WTC11 (cell line): ENCODE measurements around the gene RFC1. TPM values are rescaled to one million over a fixed set of nuclear protein-coding genes. Genes with fewer than 3 reads are reported as not detected.

Source experiments
- ATAC-seq: fragments of 200-7000 bp; cut with Tn5 transposase; 2 replicates; pipeline ENCODE4 v1.10.0; 2021; ENCODE audit warnings: mild to moderate bottlenecking, moderate library complexity
- CTCF ChIA-PET: fragments of 300-600 bp; sonication (Branson Sonifier 250); formaldehyde crosslinking; loops from one replicate; lab custom pipeline; 2021; ENCODE audit warnings: antibody characterized with exemption; lab: Charles Lee
- POLR2A ChIA-PET: fragments of 350-600 bp; sonication (Branson Sonifier 250); formaldehyde crosslinking; loops from one replicate; lab custom pipeline; 2021; ENCODE audit warnings: antibody characterized with exemption; lab: Charles Lee
- DNase-seq: peaks from one replicate; pipeline ENCODE4 v3.0.0; 2021; ENCODE audit warnings: low spot score
- H3K27ac Mint-ChIP-seq: 2 replicates; pipeline ENCODE4 v1.8.0; 2021; ENCODE audit warnings: mixed read lengths
- H3K27me3 Mint-ChIP-seq: 2 replicates; pipeline ENCODE4 v1.8.0; 2021; ENCODE audit warnings: low read depth, mild to moderate bottlenecking, moderate library complexity, mixed read lengths
- H3K36me3 Mint-ChIP-seq: 2 replicates; pipeline ENCODE4 v1.8.0; 2021; ENCODE audit warnings: mixed read lengths
- H3K4me1 Mint-ChIP-seq: 2 replicates; pipeline ENCODE4 v1.8.0; 2022; ENCODE audit warnings: mixed read lengths
- H3K4me3 Mint-ChIP-seq: 2 replicates; pipeline ENCODE4 v1.8.0; 2021; ENCODE audit warnings: mild to moderate bottlenecking, moderate library complexity, mixed read lengths
- H3K9me3 Mint-ChIP-seq: 2 replicates; pipeline ENCODE4 v1.8.0; 2021; ENCODE audit warnings: mixed read lengths
- GABPB1 ChIP-seq: sonication (generic); formaldehyde crosslinking; IDR thresholded peaks from 2 replicates; pipeline ENCODE4 v1.8.1; 2023; ENCODE audit warnings: mild to moderate bottlenecking, missing genetic modification reagents
- RORB ChIP-seq: fragments of 250-450 bp; sonication (Bioruptor Pico); IDR thresholded peaks from 2 replicates; pipeline ENCODE4 v1.9.0; 2021; ENCODE audit warnings: mild to moderate bottlenecking
- ZBTB21 ChIP-seq: sonication (generic); formaldehyde crosslinking; IDR thresholded peaks from 2 replicates; pipeline ENCODE4 v1.8.1; 2023; ENCODE audit warnings: mild to moderate bottlenecking, missing genetic modification reagents, borderline replicate concordance
- ZNF396 ChIP-seq: fragments of 250-450 bp; sonication (Bioruptor Pico); IDR thresholded peaks from 2 replicates; pipeline ENCODE4 v1.8.0; 2021; ENCODE audit warnings: mild to moderate bottlenecking, moderate library complexity, borderline replicate concordance
- ZNF416 ChIP-seq: fragments of 250-450 bp; sonication (Bioruptor Pico); IDR thresholded peaks from 2 replicates; pipeline ENCODE4 v1.9.0; 2021; ENCODE audit warnings: mild to moderate bottlenecking, inconsistent platforms
- total RNA-seq: library from RNA; stranded (reverse); gene quantifications from 3 replicates; pipeline ENCODE4 v1.2.3, GENCODE V29; 2021
- TF ChIP-seq, protein P1 (sequence below): sonication (generic); formaldehyde crosslinking; IDR thresholded peaks from 2 replicates; pipeline ENCODE4 v1.8.1; 2023; ENCODE audit warnings: mild to moderate bottlenecking, missing genetic modification reagents
- TF ChIP-seq, protein P2 (sequence below): fragments of 250-450 bp; sonication (Bioruptor Pico); IDR thresholded peaks from 2 replicates; pipeline ENCODE4 v1.9.0; 2021; ENCODE audit warnings: mild to moderate bottlenecking, borderline replicate concordance
- TF ChIP-seq, protein P3 (sequence below): sonication (generic); formaldehyde crosslinking; IDR thresholded peaks from 2 replicates; pipeline ENCODE4 v1.8.0; 2022; ENCODE audit warnings: mild to moderate bottlenecking, missing genetic modification reagents
- TF ChIP-seq, protein P4 (sequence below): fragments of 250-450 bp; sonication (Bioruptor Pico); IDR thresholded peaks from 2 replicates; pipeline ENCODE4 v1.9.0; 2021; ENCODE audit warnings: mild to moderate bottlenecking
- TF ChIP-seq, protein P5 (sequence below): sonication (generic); formaldehyde crosslinking; IDR thresholded peaks from 2 replicates; pipeline ENCODE4 v1.8.0; 2022; ENCODE audit warnings: mild to moderate bottlenecking, missing genetic modification reagents
- TF ChIP-seq, protein P6 (sequence below): sonication (generic); formaldehyde crosslinking; IDR thresholded peaks from 2 replicates; pipeline ENCODE4 v1.8.0; 2022; ENCODE audit warnings: mild to moderate bottlenecking, missing genetic modification reagents

The RFC1 gene
- total RNA-seq, 1 experiment from 2014 or later, result 59.4 TPM

DNA sequence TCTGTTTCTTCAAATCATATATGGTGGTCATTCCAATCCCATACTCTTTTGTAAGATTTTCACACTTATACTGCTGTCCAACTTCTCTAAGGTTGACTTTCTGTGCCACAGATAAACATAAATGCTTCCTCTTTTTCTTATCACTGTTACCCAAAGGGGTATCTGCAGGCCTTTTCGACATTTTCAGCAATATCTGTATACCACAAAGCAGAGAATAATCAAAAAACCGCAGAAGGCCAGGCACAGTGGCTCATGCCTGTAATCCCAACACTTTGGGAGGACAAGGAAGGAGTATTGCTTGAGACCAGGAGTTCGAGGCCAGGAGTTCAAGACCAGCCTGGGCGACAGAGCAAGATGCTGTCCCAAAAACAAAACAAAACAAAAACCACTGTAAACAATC, 3.1 kb upstream of the RFC1 start:
- POLR2A ChIA-PET, result no interaction called here

DNA sequence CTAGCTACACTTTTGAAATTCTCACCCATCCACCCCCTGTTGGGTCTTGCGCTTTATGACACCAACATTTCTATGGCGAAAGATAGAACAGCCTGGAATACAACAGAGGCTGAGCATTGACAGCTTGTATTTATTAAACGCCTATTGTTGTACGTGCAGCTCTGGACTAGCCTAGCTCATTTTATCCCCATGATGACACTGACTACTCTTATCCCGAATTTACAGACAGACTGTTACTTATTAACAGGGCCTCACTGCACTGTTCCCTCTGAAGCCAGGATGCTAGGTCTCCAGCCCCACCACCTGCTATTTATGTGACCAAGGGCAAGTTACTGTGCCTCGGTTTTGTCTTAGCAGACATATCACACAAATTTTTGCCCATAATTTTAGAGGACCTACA, 1.0 kb upstream of the RFC1 start:
- Mint-ChIP-seq H3K4me3 (no peak overlapping the region), H3K9me3 (peaks cover 27% of the 10 kb centered on the region), H3K27me3 (peaks cover 45% of the 10 kb centered on the region), H3K36me3 (peaks cover 19% of the 10 kb centered on the region), H3K4me1 (peaks cover 8% of the 10 kb centered on the region), H3K27ac (no peak overlapping the region)
- no peak for ATAC-seq
- no peak for DNase-seq
- TF ChIP-seq, protein P1, sequence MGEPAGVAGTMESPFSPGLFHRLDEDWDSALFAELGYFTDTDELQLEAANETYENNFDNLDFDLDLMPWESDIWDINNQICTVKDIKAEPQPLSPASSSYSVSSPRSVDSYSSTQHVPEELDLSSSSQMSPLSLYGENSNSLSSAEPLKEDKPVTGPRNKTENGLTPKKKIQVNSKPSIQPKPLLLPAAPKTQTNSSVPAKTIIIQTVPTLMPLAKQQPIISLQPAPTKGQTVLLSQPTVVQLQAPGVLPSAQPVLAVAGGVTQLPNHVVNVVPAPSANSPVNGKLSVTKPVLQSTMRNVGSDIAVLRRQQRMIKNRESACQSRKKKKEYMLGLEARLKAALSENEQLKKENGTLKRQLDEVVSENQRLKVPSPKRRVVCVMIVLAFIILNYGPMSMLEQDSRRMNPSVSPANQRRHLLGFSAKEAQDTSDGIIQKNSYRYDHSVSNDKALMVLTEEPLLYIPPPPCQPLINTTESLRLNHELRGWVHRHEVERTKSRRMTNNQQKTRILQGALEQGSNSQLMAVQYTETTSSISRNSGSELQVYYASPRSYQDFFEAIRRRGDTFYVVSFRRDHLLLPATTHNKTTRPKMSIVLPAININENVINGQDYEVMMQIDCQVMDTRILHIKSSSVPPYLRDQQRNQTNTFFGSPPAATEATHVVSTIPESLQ (CRISPR knock-in tag), result no peak
- TF ChIP-seq GABPB1 (CRISPR knock-in tag) (peak; percentile 34; the same call in 1 of the 2 replicates), ZBTB21 (CRISPR knock-in tag) (no peak), ZNF396 (CRISPR knock-in tag) (no peak), ZNF416 (CRISPR knock-in tag) (no peak)
- POLR2A ChIA-PET, result interaction anchor here (2.1 kb wide), 1 partner anchor 92 kb away, joined by 6 read pairs; the partner anchor contains the start of genes LIAS and RPL9
- CTCF ChIA-PET, result interaction anchor here (0.8 to 1.5 kb wide), 2 partner anchors 60 to 79 kb away, joined by 3 to 5 read pairs; no protein-coding TSS in a partner anchor

More for the DNA sequence above, 3.1 kb upstream of the RFC1 start:
- peaks cover 45% of the 10 kb centered on the region for H3K27me3 Mint-ChIP-seq
- H3K4me3 Mint-ChIP-seq, result no peak overlapping the region
- peaks cover 37% of the 10 kb centered on the region for H3K9me3 Mint-ChIP-seq
- no peak for DNase-seq
- no peak for ATAC-seq
- H3K36me3 Mint-ChIP-seq, result peaks cover 21% of the 10 kb centered on the region
- H3K4me1 Mint-ChIP-seq, result peaks cover 8% of the 10 kb centered on the region
- H3K27ac Mint-ChIP-seq, result no peak overlapping the region
- TF ChIP-seq, protein P2, sequence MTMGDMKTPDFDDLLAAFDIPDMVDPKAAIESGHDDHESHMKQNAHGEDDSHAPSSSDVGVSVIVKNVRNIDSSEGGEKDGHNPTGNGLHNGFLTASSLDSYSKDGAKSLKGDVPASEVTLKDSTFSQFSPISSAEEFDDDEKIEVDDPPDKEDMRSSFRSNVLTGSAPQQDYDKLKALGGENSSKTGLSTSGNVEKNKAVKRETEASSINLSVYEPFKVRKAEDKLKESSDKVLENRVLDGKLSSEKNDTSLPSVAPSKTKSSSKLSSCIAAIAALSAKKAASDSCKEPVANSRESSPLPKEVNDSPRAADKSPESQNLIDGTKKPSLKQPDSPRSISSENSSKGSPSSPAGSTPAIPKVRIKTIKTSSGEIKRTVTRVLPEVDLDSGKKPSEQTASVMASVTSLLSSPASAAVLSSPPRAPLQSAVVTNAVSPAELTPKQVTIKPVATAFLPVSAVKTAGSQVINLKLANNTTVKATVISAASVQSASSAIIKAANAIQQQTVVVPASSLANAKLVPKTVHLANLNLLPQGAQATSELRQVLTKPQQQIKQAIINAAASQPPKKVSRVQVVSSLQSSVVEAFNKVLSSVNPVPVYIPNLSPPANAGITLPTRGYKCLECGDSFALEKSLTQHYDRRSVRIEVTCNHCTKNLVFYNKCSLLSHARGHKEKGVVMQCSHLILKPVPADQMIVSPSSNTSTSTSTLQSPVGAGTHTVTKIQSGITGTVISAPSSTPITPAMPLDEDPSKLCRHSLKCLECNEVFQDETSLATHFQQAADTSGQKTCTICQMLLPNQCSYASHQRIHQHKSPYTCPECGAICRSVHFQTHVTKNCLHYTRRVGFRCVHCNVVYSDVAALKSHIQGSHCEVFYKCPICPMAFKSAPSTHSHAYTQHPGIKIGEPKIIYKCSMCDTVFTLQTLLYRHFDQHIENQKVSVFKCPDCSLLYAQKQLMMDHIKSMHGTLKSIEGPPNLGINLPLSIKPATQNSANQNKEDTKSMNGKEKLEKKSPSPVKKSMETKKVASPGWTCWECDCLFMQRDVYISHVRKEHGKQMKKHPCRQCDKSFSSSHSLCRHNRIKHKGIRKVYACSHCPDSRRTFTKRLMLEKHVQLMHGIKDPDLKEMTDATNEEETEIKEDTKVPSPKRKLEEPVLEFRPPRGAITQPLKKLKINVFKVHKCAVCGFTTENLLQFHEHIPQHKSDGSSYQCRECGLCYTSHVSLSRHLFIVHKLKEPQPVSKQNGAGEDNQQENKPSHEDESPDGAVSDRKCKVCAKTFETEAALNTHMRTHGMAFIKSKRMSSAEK, result no peak
- TF ChIP-seq, protein P3, sequence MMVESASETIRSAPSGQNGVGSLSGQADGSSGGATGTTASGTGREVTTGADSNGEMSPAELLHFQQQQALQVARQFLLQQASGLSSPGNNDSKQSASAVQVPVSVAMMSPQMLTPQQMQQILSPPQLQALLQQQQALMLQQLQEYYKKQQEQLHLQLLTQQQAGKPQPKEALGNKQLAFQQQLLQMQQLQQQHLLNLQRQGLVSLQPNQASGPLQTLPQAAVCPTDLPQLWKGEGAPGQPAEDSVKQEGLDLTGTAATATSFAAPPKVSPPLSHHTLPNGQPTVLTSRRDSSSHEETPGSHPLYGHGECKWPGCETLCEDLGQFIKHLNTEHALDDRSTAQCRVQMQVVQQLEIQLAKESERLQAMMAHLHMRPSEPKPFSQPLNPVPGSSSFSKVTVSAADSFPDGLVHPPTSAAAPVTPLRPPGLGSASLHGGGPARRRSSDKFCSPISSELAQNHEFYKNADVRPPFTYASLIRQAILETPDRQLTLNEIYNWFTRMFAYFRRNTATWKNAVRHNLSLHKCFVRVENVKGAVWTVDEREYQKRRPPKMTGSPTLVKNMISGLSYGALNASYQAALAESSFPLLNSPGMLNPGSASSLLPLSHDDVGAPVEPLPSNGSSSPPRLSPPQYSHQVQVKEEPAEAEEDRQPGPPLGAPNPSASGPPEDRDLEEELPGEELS (CRISPR knock-in tag), result no peak
- TF ChIP-seq, protein P4, sequence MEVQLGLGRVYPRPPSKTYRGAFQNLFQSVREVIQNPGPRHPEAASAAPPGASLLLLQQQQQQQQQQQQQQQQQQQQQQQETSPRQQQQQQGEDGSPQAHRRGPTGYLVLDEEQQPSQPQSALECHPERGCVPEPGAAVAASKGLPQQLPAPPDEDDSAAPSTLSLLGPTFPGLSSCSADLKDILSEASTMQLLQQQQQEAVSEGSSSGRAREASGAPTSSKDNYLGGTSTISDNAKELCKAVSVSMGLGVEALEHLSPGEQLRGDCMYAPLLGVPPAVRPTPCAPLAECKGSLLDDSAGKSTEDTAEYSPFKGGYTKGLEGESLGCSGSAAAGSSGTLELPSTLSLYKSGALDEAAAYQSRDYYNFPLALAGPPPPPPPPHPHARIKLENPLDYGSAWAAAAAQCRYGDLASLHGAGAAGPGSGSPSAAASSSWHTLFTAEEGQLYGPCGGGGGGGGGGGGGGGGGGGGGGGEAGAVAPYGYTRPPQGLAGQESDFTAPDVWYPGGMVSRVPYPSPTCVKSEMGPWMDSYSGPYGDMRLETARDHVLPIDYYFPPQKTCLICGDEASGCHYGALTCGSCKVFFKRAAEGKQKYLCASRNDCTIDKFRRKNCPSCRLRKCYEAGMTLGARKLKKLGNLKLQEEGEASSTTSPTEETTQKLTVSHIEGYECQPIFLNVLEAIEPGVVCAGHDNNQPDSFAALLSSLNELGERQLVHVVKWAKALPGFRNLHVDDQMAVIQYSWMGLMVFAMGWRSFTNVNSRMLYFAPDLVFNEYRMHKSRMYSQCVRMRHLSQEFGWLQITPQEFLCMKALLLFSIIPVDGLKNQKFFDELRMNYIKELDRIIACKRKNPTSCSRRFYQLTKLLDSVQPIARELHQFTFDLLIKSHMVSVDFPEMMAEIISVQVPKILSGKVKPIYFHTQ (CRISPR knock-in tag), result no peak
- TF ChIP-seq, protein P5, sequence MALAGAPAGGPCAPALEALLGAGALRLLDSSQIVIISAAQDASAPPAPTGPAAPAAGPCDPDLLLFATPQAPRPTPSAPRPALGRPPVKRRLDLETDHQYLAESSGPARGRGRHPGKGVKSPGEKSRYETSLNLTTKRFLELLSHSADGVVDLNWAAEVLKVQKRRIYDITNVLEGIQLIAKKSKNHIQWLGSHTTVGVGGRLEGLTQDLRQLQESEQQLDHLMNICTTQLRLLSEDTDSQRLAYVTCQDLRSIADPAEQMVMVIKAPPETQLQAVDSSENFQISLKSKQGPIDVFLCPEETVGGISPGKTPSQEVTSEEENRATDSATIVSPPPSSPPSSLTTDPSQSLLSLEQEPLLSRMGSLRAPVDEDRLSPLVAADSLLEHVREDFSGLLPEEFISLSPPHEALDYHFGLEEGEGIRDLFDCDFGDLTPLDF, result no peak
- TF ChIP-seq, protein P6, sequence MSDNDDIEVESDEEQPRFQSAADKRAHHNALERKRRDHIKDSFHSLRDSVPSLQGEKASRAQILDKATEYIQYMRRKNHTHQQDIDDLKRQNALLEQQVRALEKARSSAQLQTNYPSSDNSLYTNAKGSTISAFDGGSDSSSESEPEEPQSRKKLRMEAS (CRISPR knock-in tag), result no peak
- no peak for TF ChIP-seq RORB (CRISPR knock-in tag)
- CTCF ChIA-PET, result interaction anchor here (0.6 kb wide), 2 partner anchors 51 to 1139 kb away, joined by 4 to 5 read pairs; no protein-coding TSS in a partner anchor
